SK-N-MC (cell line): ENCODE results near the gene CALCOCO2.

ENCODE experiments used
- EZH2 ChIP-seq: fragments of 200-600 bp; sonication (generic); IDR thresholded peaks from one replicate; pipeline ENCODE4 v1.6.1; 2017; ENCODE audit warnings: antibody characterized with exemption
- POLR2AphosphoS5 ChIP-seq: IDR thresholded peaks from 2 replicates; pipeline ENCODE4 v1.6.1; 2012; ENCODE audit warnings: mild to moderate bottlenecking, low read depth, low read length, borderline replicate concordance

- TF ChIP-seq EZH2, result no peak
- no peak for TF ChIP-seq POLR2AphosphoS5
Measured at GRCh38 chr17:48809182-48809581, 21.7 kb upstream of the CALCOCO2 start.
